IPS DF 19.7 (cell line): ENCODE results near the gene CENPL.
"Not testable (repeated sequence)": the region's sequence is repeated elsewhere in the genome, so short reads cannot be mapped to it uniquely, and the experiment has no call there.

Experiments used
- DNase-seq: peaks from one replicate; pipeline ENCODE4 v3.0.0-alpha.2; 2013; ENCODE audit warnings: low read depth, low spot score

CENPL gene

GRCh38 chr1:173824315-173825081, at the start of gene CENPL, which contains the start of gene DARS2:
CENPL (minus strand) TSS chr1:173824883; CDS start chr1:173811299, 13,584 bp downstream.
DARS2 (plus strand) TSS chr1:173824673; CDS start chr1:173825230, 557 bp downstream.
- DNase-seq: peak; percentile 95

- DNase-seq: no peak
These were observed 46.8 kb upstream of the CENPL start for GRCh38 chr1:173871500-173871899.

- DNase-seq: no peak
These were observed 46.4 kb upstream of the CENPL start for GRCh38 chr1:173871091-173871490.

GRCh38 chr1:173870252-173871075, 45.8 kb upstream of the CENPL start:
- DNase-seq: no peak

- no peak for DNase-seq
These were observed 44.3 kb upstream of the CENPL start for GRCh38 chr1:173869021-173869359.

- DNase-seq: no peak
These were observed 43.8 kb upstream of the CENPL start, which contains the start of gene ZBTB37 for GRCh38 chr1:173868266-173869020. ZBTB37 (plus strand) TSS chr1:173868380; CDS start chr1:173870226, 1,846 bp downstream.

- peak; percentile 98 for DNase-seq
These were observed 43.1 kb upstream of the CENPL start, which contains the start of gene GAS5 for GRCh38 chr1:173867753-173868265. GAS5 (minus strand) TSS chr1:173867989.

- no peak for DNase-seq
These were observed 42.6 kb upstream of the CENPL start for GRCh38 chr1:173867141-173867752.

- DNase-seq: no peak
These were observed 41.9 kb upstream of the CENPL start for GRCh38 chr1:173866413-173867115.

GRCh38 chr1:173865468-173866164, 40.9 kb upstream of the CENPL start:
- no peak for DNase-seq

GRCh38 chr1:173864179-173864867, 39.6 kb upstream of the CENPL start:
- DNase-seq: no peak

- no peak for DNase-seq
These were observed 38.8 kb upstream of the CENPL start for GRCh38 chr1:173863224-173864161.

- no peak for DNase-seq
These were observed 38.1 kb upstream of the CENPL start for GRCh38 chr1:173862769-173863223.

GRCh38 chr1:173862146-173862768, 37.6 kb upstream of the CENPL start:
- not testable (repeated sequence) for DNase-seq

- no peak for DNase-seq
These were observed 37.1 kb upstream of the CENPL start for GRCh38 chr1:173861731-173862145.

- no peak for DNase-seq
These were observed 35.4 kb upstream of the CENPL start for GRCh38 chr1:173860065-173860464.

GRCh38 chr1:173859547-173859946, 34.9 kb upstream of the CENPL start:
- not testable (repeated sequence) for DNase-seq
